Activated CD8-positive, alpha-beta memory T cell treated with anti-CD3 and anti-CD28 coated beads, Interleukin-2, amount 10 ng/mL, durations not matched to agents 7 days and 5 days (primary cell): ENCODE measurements around the gene COQ3. TPM values are rescaled to one million over a fixed set of nuclear protein-coding genes. Genes with fewer than 3 reads are reported as not detected.

Experiments used
- ATAC-seq: fragments of 150-1000 bp; cut with Tn5 transposase; one replicate; pipeline ENCODE4 v1.10.0; 2021; ENCODE audit warnings: moderate library complexity
- CTCF ChIA-PET: fragments of 350-600 bp; sonication (Branson Sonifier 250); formaldehyde crosslinking; loops from one replicate; lab custom pipeline; 2021; ENCODE audit warnings: antibody characterized with exemption; lab: Charles Lee
- DNase-seq: peaks from one replicate; pipeline ENCODE4 v3.0.0-alpha.2; 2020
- H3K27ac Mint-ChIP-seq: one replicate; pipeline ENCODE4 v1.8.0; 2021; ENCODE audit warnings: mild to moderate bottlenecking, mixed read lengths
- H3K27me3 Mint-ChIP-seq: one replicate; pipeline ENCODE4 v1.8.0; 2021; ENCODE audit warnings: mixed read lengths
- H3K36me3 Mint-ChIP-seq: one replicate; pipeline ENCODE4 v1.8.0; 2021; ENCODE audit warnings: mild to moderate bottlenecking, mixed read lengths
- H3K4me1 Mint-ChIP-seq: one replicate; pipeline ENCODE4 v1.8.0; 2021; ENCODE audit warnings: mixed read lengths
- H3K4me3 Mint-ChIP-seq: one replicate; pipeline ENCODE4 v1.8.0; 2021; ENCODE audit warnings: mild to moderate bottlenecking, moderate library complexity, mixed read lengths
- H3K9me3 Mint-ChIP-seq: one replicate; pipeline ENCODE4 v1.8.0; 2022; ENCODE audit warnings: low read depth, mixed read lengths
- total RNA-seq, 2 experiments: library from RNA; stranded (reverse); gene quantifications; one replicate each; pipeline ENCODE4 v1.2.3, GENCODE V29; 2021

Gene COQ3, protein sequence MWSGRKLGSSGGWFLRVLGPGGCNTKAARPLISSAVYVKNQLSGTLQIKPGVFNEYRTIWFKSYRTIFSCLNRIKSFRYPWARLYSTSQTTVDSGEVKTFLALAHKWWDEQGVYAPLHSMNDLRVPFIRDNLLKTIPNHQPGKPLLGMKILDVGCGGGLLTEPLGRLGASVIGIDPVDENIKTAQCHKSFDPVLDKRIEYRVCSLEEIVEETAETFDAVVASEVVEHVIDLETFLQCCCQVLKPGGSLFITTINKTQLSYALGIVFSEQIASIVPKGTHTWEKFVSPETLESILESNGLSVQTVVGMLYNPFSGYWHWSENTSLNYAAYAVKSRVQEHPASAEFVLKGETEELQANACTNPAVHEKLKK
- total RNA-seq: 10 to 100 TPM; 10.6 to 12.2 TPM

DNA sequence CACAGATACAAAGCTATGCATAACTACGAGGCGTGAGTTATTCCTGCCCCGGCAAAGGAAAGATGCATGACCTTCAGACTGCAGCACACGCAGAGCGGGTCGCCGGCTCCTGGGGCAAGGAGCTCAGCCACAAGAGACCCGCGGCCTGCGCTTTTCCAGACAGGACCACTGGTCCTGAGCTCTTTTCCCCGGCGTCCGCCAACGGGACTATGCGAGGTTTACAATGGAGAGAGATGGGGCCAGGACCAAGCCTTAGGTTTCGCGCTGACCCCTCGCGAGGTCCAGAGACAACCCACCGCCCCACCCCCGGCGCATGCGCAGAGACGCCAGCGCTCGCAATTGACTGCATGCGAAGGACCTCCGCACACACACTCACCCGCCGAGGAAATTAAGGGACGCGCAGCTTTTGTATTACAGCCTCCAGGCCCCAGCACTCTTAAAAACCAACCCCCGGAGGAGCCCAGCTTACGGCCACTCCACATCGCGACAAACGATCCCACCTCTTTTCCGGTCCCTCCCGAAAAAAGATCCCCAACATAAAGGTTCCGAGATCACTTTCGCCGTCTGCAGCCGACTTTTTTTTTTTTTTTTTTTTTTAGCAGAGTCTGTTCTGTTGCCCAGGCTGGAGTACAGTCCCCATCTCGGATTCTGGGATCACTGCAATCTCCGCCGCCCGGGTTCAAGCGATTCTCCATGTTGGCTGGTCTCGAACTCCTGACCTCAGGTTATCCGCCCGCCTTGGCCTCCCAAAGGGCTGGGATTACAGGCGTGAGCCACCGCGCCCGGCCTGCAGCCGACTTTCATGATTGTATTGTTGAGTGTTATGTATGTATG lies at the start of gene COQ3:
Gene COQ3, minus strand, starts transcription at position 498 of the 834 bp plus-strand sequence. Its CDS starts 16 bp downstream, at position 482.
- Mint-ChIP-seq H3K4me1 (peaks cover 11% of the 10 kb centered on the region), H3K4me3 (peak within 1 kb of the TSS; percentile 90), H3K27me3 (no peaks in the 10 kb centered on the region), H3K36me3 (peaks cover 2% of the 10 kb centered on the region), H3K9me3 (no peaks in the 10 kb centered on the region), H3K27ac (peak within 1 kb of the TSS; percentile 91)
- CTCF ChIA-PET: interaction anchor here (0.7 to 4.3 kb wide), 13 partner anchors 9 to 154 kb away, joined by 3 to 17 read pairs (median 3); no protein-coding TSS in a partner anchor
- ATAC-seq (peak; percentile 89), DNase-seq (peak; percentile 76)

DNA sequence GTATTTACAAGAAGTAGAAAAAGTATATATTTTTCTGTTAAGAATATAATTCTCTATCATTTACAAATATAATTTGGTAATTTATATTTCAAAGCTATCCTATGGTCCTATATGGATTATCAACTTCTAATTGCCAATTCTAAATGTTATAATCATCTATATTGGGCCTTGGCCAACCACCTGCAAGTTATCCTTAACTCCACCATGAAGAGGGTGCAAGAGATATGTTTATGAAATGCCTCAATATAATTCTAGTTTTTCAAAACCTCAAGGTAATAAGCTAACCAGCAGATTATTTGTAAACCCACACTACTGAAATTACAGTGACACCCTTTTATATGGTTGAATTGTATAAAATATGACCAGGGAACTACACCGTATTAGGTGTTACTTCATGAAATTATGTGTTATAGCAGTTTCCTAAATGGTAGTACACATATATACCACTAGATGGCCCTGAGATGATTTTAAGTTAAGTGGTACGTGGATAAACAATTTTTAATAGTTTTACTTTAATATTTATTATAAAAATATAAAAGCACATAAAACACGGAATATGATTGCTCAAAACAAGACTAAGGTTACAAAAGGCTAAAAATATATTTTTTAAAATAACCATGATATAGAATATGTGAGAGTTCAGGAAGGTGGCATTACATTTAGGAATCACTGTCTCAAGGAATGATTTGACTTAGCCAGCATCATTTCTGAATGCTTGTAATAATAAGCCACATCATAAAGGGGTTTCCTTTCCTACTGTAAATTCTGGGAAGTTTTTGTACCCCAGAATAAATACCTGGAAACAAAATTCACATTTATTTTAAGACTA lies 40.9 kb upstream of the COQ3 start:
- Mint-ChIP-seq H3K27ac (no peak overlapping the region), H3K4me1 (peaks cover 2% of the 10 kb centered on the region), H3K4me3 (no peak overlapping the region), H3K27me3 (no peaks in the 10 kb centered on the region), H3K36me3 (peaks cover 3% of the 10 kb centered on the region), H3K9me3 (no peaks in the 10 kb centered on the region)
- DNase-seq: no peak
- peak; percentile 63 for ATAC-seq
- CTCF ChIA-PET: interaction anchor here (0.9 to 2.8 kb wide), 7 partner anchors 10 to 311 kb away, joined by 3 to 20 read pairs (median 4); partner anchors contain the start of gene PNISR

DNA sequence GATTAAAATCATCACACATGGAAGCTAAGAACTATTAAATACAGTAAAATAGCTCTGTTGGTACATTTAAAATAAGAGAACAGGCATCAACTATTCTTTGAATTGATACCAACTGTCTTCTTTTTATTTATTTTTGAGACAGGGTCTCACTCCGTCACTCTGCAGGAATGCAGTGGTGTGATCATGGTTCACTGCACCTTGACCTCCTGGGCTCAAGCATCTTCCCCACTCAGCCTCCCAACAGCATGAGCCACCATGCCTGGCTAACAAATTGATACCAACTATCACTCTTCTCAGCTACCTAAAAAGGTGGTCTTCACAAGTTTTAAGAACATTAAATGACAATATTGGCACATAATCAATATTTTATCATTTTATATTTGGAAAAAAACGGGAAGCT lies 38.9 kb upstream of the COQ3 start:
- H3K27ac Mint-ChIP-seq: no peak overlapping the region
- peaks cover 5% of the 10 kb centered on the region for H3K4me1 Mint-ChIP-seq
- CTCF ChIA-PET: interaction anchor here (1.5 to 2.8 kb wide), 4 partner anchors 8 to 313 kb away, joined by 5 to 20 read pairs (median 8); partner anchors contain the start of gene PNISR
- no peaks in the 10 kb centered on the region for H3K27me3 Mint-ChIP-seq
- H3K4me3 Mint-ChIP-seq: no peak overlapping the region
- DNase-seq (no peak), ATAC-seq (no peak)
- no peaks in the 10 kb centered on the region for H3K9me3 Mint-ChIP-seq
- H3K36me3 Mint-ChIP-seq: peaks cover 3% of the 10 kb centered on the region

DNA sequence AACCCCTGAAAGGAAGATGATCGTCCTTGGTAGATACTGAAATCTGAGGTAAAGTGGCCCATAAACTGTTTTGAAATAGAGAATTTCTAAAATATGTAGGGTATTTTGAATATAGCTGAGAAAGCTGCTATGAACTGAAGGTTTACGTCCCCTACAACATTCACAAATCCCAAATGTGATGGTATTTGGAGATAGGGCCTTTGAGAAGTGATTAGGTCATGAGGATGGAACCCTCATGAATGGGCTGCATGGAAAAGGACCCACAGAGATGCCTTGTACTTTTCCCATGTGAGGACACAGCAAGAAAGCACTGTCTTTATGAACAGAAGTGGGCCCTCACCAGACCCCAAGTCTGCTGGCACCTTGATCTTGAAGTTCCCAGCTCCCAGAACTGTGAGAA lies 37.9 kb upstream of the COQ3 start:
- peaks cover 15% of the 10 kb centered on the region for H3K4me1 Mint-ChIP-seq
- DNase-seq: no peak
- H3K9me3 Mint-ChIP-seq: no peaks in the 10 kb centered on the region
- CTCF ChIA-PET: interaction anchor here (1.1 kb wide), 1 partner anchor 97 kb away, joined by 3 read pairs; no protein-coding TSS in a partner anchor
- no peak for ATAC-seq
- no peaks in the 10 kb centered on the region for H3K27me3 Mint-ChIP-seq
- no peak overlapping the region for H3K4me3 Mint-ChIP-seq
- peaks cover 9% of the 10 kb centered on the region for H3K36me3 Mint-ChIP-seq
- H3K27ac Mint-ChIP-seq: no peak overlapping the region

DNA sequence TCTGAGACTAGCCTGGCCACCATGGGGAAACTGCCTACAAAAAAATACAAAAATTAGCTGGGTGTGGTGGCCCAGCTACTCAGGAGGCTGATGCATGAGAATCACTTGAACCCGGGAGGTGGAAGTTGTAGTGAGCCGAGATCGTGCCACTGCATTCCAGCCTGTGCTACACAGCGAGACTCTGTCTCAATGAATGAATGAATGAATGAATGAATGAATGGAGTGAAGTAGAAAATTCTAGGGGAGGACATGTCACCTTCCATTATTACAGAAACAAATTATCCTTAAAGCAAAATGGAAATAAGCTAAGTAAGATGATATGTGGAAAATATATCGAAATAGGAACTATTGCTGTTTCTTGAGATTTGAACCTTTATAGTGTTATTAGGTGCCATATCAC lies 34.0 kb upstream of the COQ3 start:
- ATAC-seq (no peak), DNase-seq (no peak)
- H3K27me3 Mint-ChIP-seq: no peaks in the 10 kb centered on the region
- no peaks in the 10 kb centered on the region for H3K9me3 Mint-ChIP-seq
- H3K4me3 Mint-ChIP-seq: no peak overlapping the region
- H3K36me3 Mint-ChIP-seq: peaks cover 14% of the 10 kb centered on the region
- peaks cover 39% of the 10 kb centered on the region for H3K4me1 Mint-ChIP-seq
- CTCF ChIA-PET: interaction anchor here (1.3 to 1.8 kb wide), 2 partner anchors 40 to 93 kb away, joined by 3 to 4 read pairs; no protein-coding TSS in a partner anchor
- no peak overlapping the region for H3K27ac Mint-ChIP-seq

DNA sequence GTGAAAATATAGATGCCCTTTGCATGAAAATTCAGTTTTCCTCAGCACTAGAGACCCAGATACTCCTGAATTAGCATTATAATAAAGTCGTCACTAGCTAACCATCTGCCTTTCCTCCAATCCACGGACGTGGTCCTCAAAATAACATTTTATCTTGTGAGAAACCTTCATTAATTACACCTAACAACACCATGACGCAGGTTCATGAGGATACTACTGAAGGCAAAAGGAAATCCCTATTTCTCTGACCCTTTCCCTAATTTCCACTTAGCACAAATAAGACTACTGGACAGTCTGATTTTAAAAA lies 32.4 kb upstream of the COQ3 start:
- DNase-seq (no peak), ATAC-seq (no peak)
- Mint-ChIP-seq H3K9me3 (no peaks in the 10 kb centered on the region), H3K27ac (peak overlapping the region; percentile 99), H3K27me3 (no peaks in the 10 kb centered on the region), H3K36me3 (peaks cover 22% of the 10 kb centered on the region), H3K4me3 (peak overlapping the region; percentile 85), H3K4me1 (peaks cover 49% of the 10 kb centered on the region)
- CTCF ChIA-PET: interaction anchor here (0.7 to 4.8 kb wide), 7 partner anchors 7 to 96 kb away, joined by 3 to 20 read pairs (median 4); partner anchors contain the start of gene COQ3

DNA sequence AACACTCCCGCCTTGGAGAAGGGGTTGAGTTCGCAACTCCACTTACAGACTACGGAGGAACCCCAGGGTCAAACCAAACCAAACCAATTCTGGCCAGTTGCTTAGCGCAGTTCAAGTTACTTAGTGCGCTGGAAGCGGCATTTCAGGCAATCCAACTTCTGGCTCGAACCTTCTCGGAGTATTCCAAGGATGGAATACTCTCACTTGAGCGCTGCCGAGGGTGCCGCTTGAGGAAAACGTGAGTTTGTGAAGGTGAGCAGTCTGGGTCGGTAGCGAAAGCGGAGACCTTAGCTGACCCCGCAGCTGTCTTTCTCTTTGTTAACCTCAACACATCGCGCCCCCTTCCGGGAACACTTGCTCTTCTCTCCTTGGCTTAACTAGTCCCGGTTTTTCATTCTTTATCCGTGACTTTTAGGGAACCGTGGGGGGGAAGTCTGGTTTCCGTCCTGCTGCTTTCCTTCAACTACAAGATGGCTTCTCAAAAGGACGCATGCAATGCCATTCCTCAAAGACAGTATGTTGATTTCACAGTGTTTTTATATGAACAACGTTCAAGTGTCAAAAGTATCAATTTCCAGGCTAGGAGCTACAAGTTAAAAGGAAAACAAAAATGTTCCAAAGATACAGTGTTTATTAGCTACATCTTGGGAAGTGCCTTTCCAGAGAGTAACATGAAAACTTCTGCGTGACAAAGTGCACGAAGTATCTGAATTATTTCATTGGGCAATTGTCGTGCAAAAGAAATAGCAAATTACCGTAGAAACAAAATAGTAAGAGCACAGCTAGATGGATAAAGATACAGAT lies 31.9 kb upstream of the COQ3 start:
- CTCF ChIA-PET: interaction anchor here (0.7 to 4.8 kb wide), 8 partner anchors 8 to 96 kb away, joined by 3 to 20 read pairs (median 4); partner anchors contain the start of gene COQ3
- DNase-seq (peak; percentile 77), ATAC-seq (peak; percentile 61)
- Mint-ChIP-seq H3K4me1 (peaks cover 55% of the 10 kb centered on the region), H3K27ac (peak overlapping the region; percentile 99), H3K4me3 (peak overlapping the region; percentile 85), H3K27me3 (no peaks in the 10 kb centered on the region), H3K36me3 (peaks cover 27% of the 10 kb centered on the region), H3K9me3 (no peaks in the 10 kb centered on the region)

DNA sequence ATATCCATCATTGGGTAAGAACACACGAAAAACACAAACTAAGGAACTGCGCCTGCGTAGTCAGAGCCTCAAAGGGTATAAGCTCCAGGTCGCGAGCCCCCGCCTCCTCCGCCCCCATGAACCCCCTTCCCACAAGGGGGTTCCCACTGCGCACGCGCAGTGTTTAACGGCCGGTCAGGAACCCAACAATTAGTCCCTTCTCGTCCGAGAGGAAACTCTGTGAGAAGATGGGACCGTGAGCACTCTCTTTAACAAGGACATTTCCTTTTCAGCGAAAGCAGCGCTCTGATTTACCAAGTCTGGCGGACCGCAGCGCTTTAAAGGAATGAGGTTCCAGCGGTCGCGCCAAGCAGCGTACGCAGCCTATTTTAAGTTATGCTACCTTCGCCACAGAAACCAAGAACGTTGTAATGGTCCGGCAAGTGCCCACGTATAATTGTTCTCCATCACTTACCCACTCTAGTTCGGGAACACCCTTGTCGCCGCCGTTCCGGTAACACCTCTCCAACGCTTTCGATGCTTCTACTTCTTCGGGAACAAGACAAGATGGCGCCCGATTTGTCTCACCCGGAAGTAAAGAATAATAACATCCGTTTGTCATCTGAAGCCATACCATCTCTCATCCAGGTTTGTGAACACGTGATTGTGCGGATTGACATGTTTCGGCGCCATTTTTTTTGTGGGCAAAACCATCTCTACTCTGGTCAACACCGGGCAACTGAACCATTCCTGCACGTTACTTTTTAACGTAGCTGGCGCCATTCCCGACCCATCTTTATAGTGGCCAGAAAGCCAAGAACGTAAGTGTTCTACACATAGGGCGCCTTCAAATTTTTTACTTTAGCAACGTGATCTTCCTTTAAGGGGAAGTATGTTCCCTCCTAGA lies 31.0 kb upstream of the COQ3 start, which contains the start of gene PNISR:
Gene PNISR, minus strand, starts transcription at position 548 of the 886 bp plus-strand sequence. CDS start 10,649 bp downstream, outside the sequence.
- H3K4me1 Mint-ChIP-seq: peaks cover 57% of the 10 kb centered on the region

DNA sequence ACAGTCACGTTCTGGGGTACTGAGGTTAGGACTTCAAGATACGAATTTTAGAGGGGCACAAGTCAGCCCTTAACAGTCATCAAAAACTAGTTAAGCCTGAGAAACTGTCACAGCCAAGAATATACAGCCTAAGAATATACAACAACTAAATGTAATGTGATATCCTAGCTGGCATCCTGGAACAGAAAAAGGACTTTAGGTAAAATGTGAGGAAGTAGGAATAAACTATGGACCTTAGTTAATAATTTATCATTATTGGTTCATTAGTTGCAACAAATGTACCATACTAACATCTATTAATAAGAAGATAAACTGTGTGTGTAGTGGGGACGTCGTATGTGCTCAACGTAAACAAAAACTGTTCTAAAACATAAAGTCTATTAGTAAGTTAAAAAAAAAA lies 30.0 kb upstream of the COQ3 start:
- DNase-seq (no peak), ATAC-seq (no peak)
- Mint-ChIP-seq H3K27ac (peak overlapping the region; percentile 71), H3K9me3 (no peaks in the 10 kb centered on the region), H3K27me3 (no peaks in the 10 kb centered on the region), H3K4me3 (peak overlapping the region; percentile 85), H3K36me3 (peaks cover 29% of the 10 kb centered on the region), H3K4me1 (peaks cover 57% of the 10 kb centered on the region)
- CTCF ChIA-PET: interaction anchor here (1.1 to 4.8 kb wide), 4 partner anchors 10 to 97 kb away, joined by 3 to 20 read pairs (median 4); no protein-coding TSS in a partner anchor

More for the DNA sequence above, 31.0 kb upstream of the COQ3 start, which contains the start of gene PNISR:
- peaks cover 29% of the 10 kb centered on the region for H3K36me3 Mint-ChIP-seq
- CTCF ChIA-PET: interaction anchor here (1.1 to 4.8 kb wide), 9 partner anchors 8 to 96 kb away, joined by 3 to 20 read pairs (median 4); no protein-coding TSS in a partner anchor
- DNase-seq: peak; percentile 94
- H3K27me3 Mint-ChIP-seq: no peaks in the 10 kb centered on the region
- ATAC-seq: peak; percentile 84
- H3K4me3 Mint-ChIP-seq: peak within 1 kb of the TSS; percentile 85
- H3K27ac Mint-ChIP-seq: peak within 1 kb of the TSS; percentile 99
- no peaks in the 10 kb centered on the region for H3K9me3 Mint-ChIP-seq

DNA sequence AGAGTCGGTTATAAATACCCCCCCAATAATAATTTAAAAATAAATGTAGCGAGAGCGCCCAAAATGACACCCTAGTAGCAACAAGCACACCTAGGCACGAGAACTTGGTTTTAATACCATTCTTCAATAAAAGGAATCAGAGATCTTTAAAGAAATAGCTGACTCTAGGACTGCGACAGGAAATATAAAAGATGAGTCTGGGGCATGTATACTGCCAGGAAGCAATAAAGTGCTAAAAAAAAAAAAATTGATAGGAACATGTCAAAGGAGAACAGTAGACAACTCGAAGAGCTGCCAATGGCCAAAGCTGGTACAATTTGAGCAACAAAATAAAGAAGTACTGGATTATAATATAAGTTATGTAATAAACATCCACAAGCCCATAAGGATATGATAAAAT lies 28.9 kb upstream of the COQ3 start:
- peaks cover 30% of the 10 kb centered on the region for H3K36me3 Mint-ChIP-seq
- CTCF ChIA-PET: interaction anchor here (0.9 to 4.8 kb wide), 2 partner anchors 11 to 30 kb away, joined by 3 to 20 read pairs; no protein-coding TSS in a partner anchor
- H3K4me1 Mint-ChIP-seq: peaks cover 59% of the 10 kb centered on the region
- H3K27ac Mint-ChIP-seq: no peak overlapping the region
- H3K9me3 Mint-ChIP-seq: no peaks in the 10 kb centered on the region
- H3K4me3 Mint-ChIP-seq: no peak overlapping the region
- ATAC-seq: no peak
- DNase-seq: no peak
- H3K27me3 Mint-ChIP-seq: no peaks in the 10 kb centered on the region
